ENCODE data around the gene BAD. TPM values are rescaled to one million over a fixed set of nuclear protein-coding genes. Genes with fewer than 3 reads are reported as not detected.
A peak's percentile ranks its signal among the peaks of the same experiment; 100 is the strongest.

Gene BAD
- total and polyA plus RNA-seq, 2 donors (not counting 1 experiment from before 2014, with no cell fraction given), result 24.0 to 39.1 TPM

GRCh38 chr11:64298966-64299846, 14.7 kb upstream of the BAD start:
- DNase-seq, result peak; percentile 64
- peaks cover 34 to 43% of the 10 kb centered on the region in 2 donors for H3K4me1 ChIP-seq (ENCODE audit: control insufficient read depth in 2 of 2, insufficient read depth in 2 of 2, low read length in 2 of 2)
- peaks cover 0 to 31% (median 0%) of the 10 kb centered on the region in 3 donors for H3K9me3 ChIP-seq (ENCODE audit: control extremely low read depth in 1 of 3, control insufficient read depth in 2 of 3, insufficient read depth in 1 of 3, low read length in 2 of 3)
- H3K27ac ChIP-seq (ENCODE audit: low read length in 2 of 2), result no peak overlapping the region
- Mint-ChIP-seq H3K9me3 (ENCODE audit: insufficient read depth) (no peaks in the 10 kb centered on the region), H3K4me1 (peaks cover 27% of the 10 kb centered on the region), H3K27ac (no peak overlapping the region), H3K27me3 (peaks cover 50% of the 10 kb centered on the region), H3K4me3 (peak overlapping the region; percentile 87)
- ChIA-PET POLR2A (interaction anchor here (0.7 kb wide), 1 partner anchor 268 kb away, joined by 9 read pairs; no protein-coding TSS in a partner anchor), CTCF (interaction anchor here (0.8 to 1.0 kb wide), 2 partner anchors 30 to 94 kb away, joined by 3 to 6 read pairs; no protein-coding TSS in a partner anchor)
- no peak for TF ChIP-seq CTCF (IDR thresholded peaks at IDR 0.05)
- peak; percentile 94 for TF ChIP-seq EZH2 (IDR thresholded peaks at IDR 0.05; ENCODE audit: borderline replicate concordance, insufficient read depth, low read depth, low read length, poor library complexity, severe bottlenecking)
- WGBS (ENCODE audit: insufficient coverage), result 4% methylated on average over 56 of the region's 60 CpGs
- peaks cover 0 to 84% (median 54%) of the 10 kb centered on the region in 4 experiments for H3K27me3 ChIP-seq (replicated peaks in 1 of 4; ENCODE audit: control extremely low read depth in 1 of 4, control insufficient read depth in 3 of 4, insufficient read depth in 4 of 4, low read length in 3 of 4)
- intact Hi-C loops (cut with micrococcal nuclease), result no loop called here
- H3K9ac ChIP-seq (ENCODE audit: low read length), result peak overlapping the region; percentile 48
- peak overlapping the region; percentile 85 for H3K4me2 ChIP-seq (replicated peaks; ENCODE audit: low read depth, low read length, poor library complexity, severe bottlenecking)
- ATAC-seq (ENCODE audit: low read depth), result no peak
- no peaks in the 10 kb centered on the region for H3K79me2 ChIP-seq (ENCODE audit: control insufficient read depth, insufficient read depth, low read length)
- peak overlapping the region in 1 of 5 experiments; percentile 52 for H3K4me3 ChIP-seq (ENCODE audit: control extremely low read depth in 1 of 5, extremely low read depth in 1 of 5, insufficient read depth in 1 of 5, low read depth in 2 of 5, low read length in 4 of 5)
- H4K20me1 ChIP-seq (ENCODE audit: control insufficient read depth, insufficient read depth, low read length, poor library complexity, severe bottlenecking), result peaks cover 16% of the 10 kb centered on the region
- H3K36me3 ChIP-seq (replicated peaks in 1 of 2; ENCODE audit: control extremely low read depth in 1 of 2, control insufficient read depth in 1 of 2, extremely low read depth in 1 of 2, insufficient read depth in 2 of 2, low read length in 1 of 2), result no peaks in the 10 kb centered on the region
- H2AFZ ChIP-seq (ENCODE audit: insufficient read depth, low read depth, low read length, poor library complexity, severe bottlenecking), result peak overlapping the region; percentile 33

All from B cell (primary cell).